Fibroblast of pulmonary artery (primary cell): ENCODE data around the gene FERD3L.

Source experiments
- DNase-seq: peaks from one replicate; pipeline ENCODE4 v3.0.0-alpha.2; 2010; ENCODE audit warnings: low read depth
- H3K4me3 ChIP-seq: replicated peaks from 2 replicates; pipeline ENCODE4 v1.5.1; 2011; ENCODE audit warnings: low read depth, mild to moderate bottlenecking, control low read depth, low read length, moderate library complexity
- TF ChIP-seq, protein P1 (sequence below): IDR thresholded peaks from 2 replicates; pipeline ENCODE4 v1.5.1; 2011; ENCODE audit warnings: mild to moderate bottlenecking, control low read depth, low read length, inconsistent platforms; ENCODE audit errors: missing control alignments

Gene FERD3L

DNA sequence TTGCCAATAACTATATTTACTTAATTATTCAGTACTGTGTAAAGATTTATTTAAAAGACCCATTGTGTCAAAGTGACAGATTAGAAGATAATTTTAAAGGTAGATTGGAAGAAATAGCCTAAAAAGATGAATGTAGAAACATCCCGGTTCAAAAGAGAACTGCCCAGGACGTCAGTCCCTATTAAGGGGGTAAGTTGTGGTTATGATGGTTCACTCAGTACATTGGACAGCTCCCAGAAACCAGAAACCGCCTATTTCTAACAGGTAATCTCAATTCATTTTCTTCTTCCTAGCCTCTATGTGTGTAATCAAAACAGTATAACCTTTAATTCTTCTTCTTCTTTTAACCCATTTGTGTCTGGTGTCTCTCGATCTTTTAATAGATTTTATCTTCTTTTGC, 1.5 kb upstream of the FERD3L start:
- TF ChIP-seq, protein P1, sequence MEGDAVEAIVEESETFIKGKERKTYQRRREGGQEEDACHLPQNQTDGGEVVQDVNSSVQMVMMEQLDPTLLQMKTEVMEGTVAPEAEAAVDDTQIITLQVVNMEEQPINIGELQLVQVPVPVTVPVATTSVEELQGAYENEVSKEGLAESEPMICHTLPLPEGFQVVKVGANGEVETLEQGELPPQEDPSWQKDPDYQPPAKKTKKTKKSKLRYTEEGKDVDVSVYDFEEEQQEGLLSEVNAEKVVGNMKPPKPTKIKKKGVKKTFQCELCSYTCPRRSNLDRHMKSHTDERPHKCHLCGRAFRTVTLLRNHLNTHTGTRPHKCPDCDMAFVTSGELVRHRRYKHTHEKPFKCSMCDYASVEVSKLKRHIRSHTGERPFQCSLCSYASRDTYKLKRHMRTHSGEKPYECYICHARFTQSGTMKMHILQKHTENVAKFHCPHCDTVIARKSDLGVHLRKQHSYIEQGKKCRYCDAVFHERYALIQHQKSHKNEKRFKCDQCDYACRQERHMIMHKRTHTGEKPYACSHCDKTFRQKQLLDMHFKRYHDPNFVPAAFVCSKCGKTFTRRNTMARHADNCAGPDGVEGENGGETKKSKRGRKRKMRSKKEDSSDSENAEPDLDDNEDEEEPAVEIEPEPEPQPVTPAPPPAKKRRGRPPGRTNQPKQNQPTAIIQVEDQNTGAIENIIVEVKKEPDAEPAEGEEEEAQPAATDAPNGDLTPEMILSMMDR: no peak
- DNase-seq: peak; percentile 63

DNA sequence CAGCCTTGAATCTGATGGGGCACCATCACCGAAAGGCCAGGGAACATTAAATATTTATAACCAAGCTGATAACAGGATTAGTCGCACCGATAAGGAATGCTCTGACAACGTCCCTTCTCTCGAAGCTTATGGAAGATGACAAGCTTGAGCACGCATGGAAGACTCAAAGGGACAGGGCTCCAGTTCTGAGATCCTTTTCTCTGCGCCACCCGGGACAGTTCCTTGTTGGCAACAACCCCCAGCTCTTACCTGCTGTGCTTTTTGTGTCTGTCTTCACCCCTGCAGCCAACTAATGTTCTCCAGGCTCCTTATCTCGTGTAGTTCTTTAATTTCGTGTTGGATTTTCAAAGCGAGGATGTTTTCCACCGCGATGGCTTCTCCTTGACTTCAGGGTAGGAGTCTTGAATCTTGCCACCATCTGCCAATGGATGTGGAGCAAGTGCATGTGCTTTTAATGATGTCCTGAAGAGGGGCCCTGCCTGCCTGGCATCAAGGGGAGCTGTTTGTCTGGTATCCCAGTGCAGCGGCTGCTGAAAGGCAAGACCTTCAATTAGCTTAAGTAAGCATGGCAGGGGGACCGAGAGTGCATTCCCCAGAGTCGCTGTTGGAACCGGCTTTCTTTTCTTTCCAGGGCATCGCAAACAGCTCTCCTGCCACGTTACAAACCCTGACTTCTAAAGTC, 354 bp upstream of the FERD3L start:
- TF ChIP-seq, protein P1: no peak
- DNase-seq: no peak
- no peak overlapping the region for H3K4me3 ChIP-seq

More for the DNA sequence above, 1.5 kb upstream of the FERD3L start:
- H3K4me3 ChIP-seq: no peak overlapping the region

DNA sequence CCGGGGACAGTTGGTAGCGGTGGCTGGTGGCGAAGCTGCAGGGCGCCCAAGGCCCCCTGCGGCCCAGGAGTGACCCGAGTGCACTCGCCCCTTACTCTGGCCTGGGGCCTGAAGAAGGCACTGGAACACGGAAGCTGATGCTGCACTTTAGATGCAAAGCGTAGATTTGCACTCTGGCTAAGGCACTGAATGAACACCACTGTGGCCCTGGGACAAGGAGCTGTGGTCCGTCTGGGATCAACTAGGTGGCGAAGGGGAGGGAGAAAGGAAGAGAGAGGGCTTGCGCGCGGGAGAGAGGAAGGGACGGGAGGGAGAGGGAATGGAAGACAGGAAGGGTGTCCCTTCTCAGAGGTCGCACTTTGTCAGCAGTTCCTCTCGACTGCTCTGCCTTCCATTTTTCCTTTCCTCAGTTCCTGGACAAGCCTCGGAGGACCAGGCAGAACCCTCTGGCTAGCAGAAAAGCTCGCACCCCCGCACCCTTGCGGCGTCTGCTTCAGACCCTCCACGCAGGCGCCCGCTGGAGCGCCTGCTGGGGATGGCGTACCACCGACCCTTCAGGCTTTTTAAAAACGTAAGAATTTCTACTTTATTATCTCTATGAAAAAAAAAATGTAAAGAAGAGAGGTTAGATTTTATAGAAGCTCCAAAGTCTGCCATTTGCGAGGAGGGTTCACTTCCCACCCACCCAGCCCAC, 1.2 kb downstream of the FERD3L start:
- TF ChIP-seq, protein P1: no peak
- DNase-seq: no peak
- no peak overlapping the region for H3K4me3 ChIP-seq

DNA sequence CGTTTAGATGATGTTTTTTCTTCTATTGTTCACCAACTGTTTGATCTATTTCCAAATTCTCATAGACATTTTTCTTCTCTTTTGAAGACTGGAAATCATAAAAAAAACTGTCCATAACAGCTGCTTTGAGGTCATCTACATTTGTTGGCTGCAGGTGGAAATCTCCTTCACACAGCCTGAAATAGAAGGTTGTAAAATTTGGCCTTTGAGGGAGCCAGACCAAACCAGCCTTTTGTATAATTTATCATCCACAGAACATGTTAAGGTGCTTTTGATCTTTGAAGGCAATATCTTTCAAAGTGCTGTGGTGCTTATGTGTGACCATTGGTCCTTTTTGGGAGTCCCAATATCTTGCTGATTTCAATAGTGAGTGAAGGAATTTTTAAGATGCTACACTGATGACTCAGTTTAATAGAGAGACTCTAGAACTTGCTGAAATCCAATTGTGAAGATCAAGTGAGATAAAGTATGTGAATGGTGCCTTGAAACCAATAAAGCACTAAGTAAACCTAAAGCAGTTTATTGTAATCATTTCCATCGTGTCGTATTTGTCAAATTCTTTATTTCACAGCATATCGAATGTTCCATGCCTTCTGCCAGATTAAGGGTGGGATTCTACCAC, 5.4 kb downstream of the FERD3L start:
- TF ChIP-seq, protein P1: no peak
- no peak for DNase-seq
- no peak overlapping the region for H3K4me3 ChIP-seq

DNA sequence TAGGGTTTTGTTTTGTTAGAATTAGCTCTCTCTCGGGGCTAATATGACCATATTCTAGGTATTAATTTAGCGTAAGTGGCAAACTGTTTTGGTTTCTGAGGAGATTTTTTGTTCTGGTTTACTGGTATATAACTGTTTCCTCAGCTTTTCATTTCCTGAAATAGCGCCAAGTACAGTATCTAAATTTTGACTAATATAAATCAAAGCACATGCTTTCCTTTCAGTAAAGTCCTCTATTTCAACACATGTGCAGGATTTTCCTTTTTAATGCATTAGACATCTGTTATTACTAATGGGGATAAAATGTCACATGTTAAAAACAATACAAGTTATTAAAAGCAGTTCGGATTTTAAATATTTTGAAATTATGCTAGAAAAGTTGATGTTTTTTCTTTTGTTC, 11.3 kb downstream of the FERD3L start:
- peak; percentile 35 for DNase-seq
- TF ChIP-seq, protein P1: no peak
- no peak overlapping the region for H3K4me3 ChIP-seq

DNA sequence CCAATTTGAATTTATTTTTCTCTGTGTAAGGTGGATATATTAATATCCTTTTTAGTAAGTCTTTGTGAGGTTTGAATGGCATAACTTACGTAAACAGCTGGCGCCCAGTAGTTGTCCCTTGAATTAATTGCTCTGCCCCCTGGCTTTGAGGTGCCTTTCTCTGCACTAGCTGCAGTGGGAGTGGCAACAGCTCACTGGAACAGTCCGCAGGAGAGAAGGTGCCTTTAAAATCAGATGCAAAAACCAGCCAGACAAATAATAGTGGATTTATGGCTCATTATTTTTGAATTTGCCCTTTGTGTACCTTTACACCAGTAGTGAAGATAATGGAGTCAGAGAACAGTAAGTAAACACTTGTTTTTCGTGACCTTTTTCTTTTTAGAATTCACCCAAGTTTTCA, 11.8 kb downstream of the FERD3L start:
- no peak for DNase-seq
- TF ChIP-seq, protein P1: no peak
- H3K4me3 ChIP-seq: no peak overlapping the region
